DMS 273 treated with DMSO at 0.1 percent for 48 hours (cell line): ENCODE results near the gene CCDC57.

Experiments
- DNase-seq: peaks from one replicate; lab custom pipeline; 2025; lab: John Stamatoyannopoulos, UW

Gene CCDC57

GRCh38 chr17:82235775-82236141 is 23.1 kb upstream of the CCDC57 start:
- no peak for DNase-seq

GRCh38 chr17:82235056-82235774 is 22.6 kb upstream of the CCDC57 start:
- no peak for DNase-seq

DNA sequence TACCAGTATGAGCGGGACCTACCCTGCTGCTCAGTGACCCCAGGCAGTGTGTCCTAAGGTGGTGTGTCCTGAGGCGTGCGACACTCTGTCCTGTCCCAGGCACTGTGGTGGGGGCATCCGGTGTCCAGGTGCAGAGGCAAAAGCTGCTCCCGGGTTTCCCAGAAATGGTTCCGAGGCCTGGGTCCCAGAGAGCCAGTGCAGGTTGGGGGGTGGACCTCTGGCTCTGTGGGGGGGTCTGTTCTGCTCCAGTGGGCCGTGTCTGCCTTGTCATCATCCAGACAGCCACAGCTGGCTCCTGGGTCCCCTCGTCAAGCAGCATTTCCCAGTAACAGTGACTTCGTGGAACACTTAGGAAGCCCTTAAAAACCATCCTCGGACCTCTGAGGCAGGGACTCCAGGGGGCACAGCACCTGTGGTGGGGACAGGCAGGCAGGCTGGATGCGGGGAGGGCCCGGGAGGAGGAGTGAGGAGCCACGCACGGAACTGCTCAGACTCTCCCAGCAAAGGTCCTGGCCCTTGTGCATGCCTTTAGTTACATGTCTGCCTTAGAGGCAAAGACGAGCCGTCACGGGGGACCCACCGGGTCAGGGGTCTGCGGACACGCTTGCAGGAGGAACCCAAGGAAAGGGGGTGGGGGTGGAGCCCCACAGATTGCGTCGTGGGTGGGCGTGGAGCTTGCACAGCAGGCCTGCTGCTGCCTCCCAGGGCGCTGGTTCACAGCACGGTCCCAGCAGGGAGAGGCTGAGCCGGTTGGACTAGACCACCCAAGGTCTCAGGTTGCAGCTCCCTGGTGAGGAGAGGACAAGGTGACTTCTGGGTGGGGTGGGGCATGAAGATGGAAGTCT is 21.8 kb upstream of the CCDC57 start:
- DNase-seq = no peak

- DNase-seq = no peak
Measured at GRCh38 chr17:82232876-82233785, 20.5 kb upstream of the CCDC57 start.

- DNase-seq = no peak
Measured at GRCh38 chr17:82232322-82232820, 19.7 kb upstream of the CCDC57 start.

DNA sequence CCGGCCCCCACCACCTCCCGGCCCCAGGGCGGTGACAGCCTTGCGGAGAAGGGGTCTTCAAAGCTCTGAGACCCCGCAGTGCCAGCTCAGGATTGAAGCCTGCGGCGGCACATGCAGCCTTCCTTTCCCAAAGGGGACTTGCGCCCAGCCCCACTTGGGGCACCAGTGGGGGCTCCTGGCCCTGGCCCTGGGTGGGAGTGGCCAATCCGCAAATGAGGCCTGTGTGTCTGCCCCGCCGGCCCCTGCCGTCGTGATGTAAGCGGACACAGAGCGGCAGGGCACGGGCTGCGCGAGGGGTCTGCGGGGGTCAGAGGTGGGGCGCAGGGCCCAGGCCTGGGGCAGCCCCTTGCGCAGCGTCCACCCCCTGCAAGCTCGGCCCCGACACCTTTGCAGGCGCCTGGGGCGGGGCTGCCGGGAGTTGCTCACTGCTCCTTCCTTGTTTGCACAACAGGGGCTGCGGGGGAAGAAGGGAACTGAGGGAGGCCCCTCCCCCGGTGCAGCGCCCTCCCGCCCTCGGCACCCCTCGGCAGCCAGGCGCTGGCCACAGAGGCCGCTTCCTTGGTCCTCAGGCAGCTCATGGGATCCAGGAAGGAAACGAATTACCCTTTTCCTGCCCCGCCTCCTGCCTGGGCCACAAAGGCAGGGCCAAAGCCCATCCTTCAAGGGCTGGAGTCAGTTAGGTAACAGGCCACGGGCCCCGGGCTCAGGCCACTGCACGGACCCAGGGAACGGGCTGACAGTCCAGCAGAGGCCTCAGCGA is 19.1 kb upstream of the CCDC57 start:
- no peak for DNase-seq

- no peak for DNase-seq
Measured at GRCh38 chr17:82231312-82231561, 18.6 kb upstream of the CCDC57 start.

DNA sequence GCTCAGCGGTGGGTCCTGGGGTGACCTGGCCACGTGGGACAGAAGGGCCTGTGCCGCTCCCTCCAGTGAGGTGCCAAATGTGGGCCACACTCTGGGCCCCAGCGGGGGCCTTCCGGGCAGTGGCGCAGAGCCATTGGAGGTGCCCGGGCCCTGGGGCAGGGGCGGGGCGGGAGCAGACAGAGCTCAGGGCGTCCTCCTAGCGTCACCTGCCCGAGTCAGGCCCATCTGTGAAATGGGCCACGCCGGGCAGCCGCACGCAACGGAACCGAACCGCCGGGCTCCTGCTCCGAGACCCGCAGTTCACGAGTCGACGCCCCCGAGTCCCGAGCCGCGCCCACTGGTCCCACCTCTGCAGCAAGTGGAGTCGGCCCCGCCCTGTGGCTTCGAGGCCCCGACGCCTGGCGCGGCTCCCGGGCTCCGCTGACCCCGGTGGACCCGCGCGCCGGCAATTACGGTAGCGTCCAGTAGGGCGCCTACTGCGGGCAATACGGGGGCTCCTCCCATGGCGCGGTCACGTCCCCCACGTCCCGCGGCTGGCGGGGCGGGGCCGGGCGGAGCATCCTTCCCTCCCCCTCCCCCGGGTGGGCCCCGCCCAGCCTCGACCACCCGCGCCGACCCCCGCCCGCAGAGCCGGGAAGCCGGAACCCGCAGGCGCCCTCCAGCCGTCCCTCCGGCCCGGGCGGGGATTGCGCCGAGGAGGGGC is 18.1 kb upstream of the CCDC57 start:
- no peak for DNase-seq

DNA sequence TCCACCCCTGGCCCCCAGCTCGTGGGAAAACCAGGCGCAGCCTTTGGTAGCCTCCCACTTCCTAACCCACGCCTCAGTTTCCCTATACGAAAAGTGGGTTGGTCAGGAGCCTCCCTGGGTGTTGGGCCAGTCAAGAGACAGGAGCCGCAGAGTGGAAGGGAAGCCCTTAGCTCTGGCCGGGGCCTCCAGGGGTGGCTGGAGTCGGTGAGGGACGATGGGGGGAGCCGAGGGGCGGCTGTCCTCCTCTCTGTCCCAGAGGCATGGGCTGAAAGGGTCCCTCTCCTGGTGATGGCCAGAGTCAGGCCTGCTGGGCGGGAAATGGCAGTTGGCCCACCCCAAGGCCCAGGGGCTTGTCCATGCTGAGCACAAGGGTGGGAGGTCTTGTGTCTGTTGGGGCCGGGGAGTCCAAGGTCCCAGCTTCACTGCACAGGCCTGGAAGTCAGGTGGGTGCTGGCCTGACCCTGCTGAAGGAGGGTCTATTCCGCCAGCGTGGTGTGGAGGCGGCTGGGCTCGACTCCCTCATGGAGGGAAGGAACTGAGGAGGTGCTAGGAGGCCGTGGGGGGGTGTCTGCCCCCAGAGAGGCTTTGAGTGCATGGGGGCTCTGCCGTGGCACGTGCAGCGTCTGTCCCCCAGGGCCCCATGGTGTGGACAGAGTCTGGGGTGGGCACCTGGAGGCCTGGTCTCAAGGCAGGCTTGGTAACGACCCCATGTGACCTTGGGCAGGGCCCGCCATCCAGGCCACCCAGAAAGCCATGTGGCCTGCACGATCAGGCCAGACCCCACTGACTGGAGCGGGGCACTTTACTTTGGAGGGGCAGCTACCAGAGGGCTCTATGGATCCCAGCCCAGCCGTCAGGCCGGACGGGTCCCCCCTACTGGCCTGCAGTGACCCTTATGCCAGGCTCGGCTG is 17.3 kb upstream of the CCDC57 start:
- DNase-seq = no peak

- DNase-seq = no peak
Measured at GRCh38 chr17:82228842-82229697, 16.4 kb upstream of the CCDC57 start, which contains the start of gene SLC16A3. Gene SLC16A3 (plus strand): TSS chr17:82229042. CDS start chr17:82236009, 6,967 bp downstream.

DNA sequence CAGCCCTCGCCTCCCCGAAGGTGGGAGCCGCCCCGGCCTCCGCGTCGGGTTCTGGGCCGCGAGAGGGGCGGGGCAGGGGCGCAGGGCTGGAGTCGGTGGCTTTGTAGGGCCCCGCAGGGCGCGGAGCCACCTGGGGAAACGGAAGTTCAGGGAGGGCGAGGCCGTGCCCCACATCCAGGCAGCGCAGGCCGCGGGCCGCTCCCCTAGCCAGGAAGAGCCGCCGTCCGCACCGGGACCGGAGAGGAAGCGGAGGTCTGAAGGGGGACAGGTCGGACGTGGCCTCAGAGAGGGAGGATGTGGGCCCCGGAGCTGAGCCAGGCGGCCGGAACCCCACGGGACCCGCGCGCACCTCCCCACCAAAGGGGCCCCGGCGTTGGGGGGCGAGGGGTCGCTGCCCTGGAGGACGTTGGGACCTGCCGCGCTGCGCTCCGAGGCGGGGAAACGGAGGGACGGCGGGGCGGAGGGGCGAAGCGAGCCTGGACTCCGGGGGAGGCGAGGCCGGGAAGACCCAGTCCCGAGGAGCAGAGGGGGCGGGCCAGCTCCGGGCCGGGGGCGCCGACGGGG is 15.7 kb upstream of the CCDC57 start:
- no peak for DNase-seq

GRCh38 chr17:82227629-82228277 is 15.1 kb upstream of the CCDC57 start:
- no peak for DNase-seq

DNA sequence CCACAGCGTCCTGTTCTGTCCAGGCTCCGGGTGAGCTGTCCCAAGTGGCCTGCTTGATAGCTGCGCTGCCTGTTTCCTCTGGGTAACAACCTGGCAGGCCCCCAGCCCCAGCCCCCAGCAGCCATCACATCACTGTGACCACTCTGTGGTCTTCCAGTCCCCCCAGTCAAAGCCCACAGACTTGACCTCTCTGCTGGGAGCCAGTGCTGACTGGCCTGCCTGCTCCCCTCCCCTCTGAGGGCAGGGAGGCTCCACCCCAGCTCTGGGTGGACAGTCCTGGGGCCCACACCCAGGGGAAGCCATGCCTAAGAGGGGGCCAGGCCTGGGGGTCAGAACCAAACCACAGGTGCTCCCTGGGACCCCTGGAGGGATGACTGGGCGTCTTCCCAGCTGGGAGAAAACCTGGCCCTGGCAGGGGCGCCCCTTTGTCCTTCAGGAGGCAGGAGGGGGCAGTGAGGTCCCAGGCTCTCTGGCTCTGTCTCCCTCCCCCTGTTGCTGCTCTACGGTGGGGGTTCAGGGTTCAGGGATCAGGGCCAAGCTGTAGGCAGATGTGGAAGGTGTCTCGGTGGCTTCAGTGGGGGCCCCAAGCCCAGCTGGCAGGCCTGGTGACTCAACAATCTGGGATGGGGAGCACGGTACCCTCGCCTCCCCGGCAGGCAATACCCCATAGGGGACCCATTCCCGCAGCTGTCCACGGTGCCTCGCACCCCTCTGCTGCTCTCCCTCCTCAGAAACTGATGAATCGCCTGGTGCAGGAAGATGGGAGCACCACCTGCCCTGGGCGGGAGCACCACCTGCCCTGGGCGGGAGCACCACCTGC is 14.4 kb upstream of the CCDC57 start:
- no peak for DNase-seq

- DNase-seq = no peak
Measured at GRCh38 chr17:82226146-82226808, 13.6 kb upstream of the CCDC57 start.

DNA sequence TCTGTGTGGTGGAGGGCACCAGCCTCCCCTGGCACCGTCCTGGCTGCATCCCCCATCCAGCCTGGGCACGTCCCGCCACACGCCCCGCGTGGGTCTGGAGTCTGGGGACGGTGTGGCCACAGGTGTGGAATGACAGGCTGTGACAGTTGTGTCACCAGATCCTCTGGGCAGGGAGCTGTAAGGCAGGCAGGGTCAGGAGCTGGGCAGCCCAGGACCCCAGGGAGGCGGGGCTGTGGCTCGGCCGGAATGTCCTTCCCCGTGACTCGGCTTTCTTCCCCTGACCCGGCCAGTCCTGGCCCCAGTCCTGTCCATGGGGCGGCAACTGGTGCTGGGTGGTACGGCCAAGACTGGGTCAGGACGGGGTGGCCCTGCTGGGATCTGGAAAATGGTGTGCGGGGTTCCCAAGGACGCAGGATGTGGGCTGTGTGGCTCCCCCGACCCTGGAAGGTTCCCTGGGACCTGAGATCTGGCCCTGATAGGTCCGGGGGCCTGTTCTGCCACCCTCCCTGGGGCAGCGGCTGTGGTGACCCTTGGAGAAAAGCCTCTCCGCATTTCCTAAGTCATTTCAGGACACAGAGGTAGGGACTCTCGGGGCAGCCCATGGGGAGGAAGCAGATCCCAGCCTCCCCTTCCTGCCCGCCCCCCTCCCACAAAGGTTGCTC is 12.9 kb upstream of the CCDC57 start:
- DNase-seq = no peak

DNA sequence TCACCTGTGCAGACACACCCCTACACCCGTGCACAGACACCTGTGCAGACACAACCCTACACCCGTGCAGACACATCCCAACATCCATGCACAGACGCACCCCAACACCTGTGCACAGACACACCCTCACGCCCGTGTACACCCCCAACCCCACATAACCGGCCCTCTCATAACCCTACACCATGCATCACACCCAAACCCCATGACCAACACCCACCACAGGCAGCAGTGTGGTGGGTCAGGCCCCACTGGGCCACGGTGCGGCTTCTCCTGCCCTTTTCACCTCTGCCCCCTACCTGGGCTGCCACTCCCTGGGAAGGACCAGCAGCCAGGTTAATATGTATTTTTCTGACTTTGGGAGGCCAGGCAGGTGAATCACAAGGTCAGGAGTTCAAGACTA is 12.0 kb upstream of the CCDC57 start:
- DNase-seq = no peak
